ENCODE results near the gene CDCP2.

CDCP2 gene

DNA sequence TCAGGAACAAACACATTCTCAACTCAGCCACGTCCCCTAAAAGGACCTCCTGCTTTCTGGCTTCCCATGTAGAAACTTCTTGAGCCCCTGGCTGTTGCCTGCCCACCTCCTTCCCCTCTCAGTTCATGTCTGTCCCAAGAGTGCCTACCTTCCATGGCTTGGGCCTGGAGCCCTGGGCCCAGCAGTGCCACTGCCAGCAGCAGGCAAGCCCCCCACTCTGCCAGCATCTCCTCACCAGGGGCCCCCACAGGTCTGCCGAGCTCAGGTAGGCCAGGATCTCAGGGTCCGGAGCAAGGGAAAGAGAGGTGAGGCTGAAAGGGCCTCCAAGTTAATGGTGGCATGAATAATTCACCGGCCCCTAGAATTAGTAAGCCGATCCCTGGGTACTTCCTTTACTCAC is at the start of gene CDCP2:
CDCP2 (minus strand) TSS at position 305 of the 400 bp plus-strand sequence; CDS start at position 227, 78 bp downstream.
- no peak for TF ChIP-seq CTCF (IDR thresholded peaks at IDR 0.05; ENCODE audit: extremely low read depth, missing control alignments)
- DNase-seq (ENCODE audit: low spot score) = no peak

DNA sequence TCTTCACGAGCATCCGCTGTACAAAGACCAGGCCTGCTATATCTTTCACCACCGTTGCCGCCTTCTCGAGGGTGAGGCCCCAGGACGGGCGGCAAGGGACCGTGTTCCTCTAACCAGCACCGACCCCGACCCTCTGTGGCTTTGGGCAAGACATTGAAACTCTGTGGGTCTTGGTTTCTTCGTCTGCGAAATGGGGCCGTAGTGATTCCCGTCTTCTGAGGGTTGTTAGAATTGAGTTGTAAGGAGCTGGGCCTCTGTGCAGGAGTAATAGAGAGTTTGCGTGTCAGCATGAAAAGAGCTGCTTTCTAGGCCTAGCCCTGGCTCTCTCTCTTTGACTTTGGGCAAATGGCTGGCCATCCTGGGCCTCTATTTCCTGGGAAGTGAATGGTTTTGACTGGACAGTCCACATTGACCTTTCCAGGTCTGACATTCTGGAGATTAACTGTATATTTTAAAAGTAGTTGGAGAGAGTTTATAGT is 47.8 kb upstream of the CDCP2 start:
- no peak for DNase-seq (ENCODE audit: low spot score)
- TF ChIP-seq CTCF (IDR thresholded peaks at IDR 0.05; ENCODE audit: extremely low read depth, missing control alignments) = no peak

DNA sequence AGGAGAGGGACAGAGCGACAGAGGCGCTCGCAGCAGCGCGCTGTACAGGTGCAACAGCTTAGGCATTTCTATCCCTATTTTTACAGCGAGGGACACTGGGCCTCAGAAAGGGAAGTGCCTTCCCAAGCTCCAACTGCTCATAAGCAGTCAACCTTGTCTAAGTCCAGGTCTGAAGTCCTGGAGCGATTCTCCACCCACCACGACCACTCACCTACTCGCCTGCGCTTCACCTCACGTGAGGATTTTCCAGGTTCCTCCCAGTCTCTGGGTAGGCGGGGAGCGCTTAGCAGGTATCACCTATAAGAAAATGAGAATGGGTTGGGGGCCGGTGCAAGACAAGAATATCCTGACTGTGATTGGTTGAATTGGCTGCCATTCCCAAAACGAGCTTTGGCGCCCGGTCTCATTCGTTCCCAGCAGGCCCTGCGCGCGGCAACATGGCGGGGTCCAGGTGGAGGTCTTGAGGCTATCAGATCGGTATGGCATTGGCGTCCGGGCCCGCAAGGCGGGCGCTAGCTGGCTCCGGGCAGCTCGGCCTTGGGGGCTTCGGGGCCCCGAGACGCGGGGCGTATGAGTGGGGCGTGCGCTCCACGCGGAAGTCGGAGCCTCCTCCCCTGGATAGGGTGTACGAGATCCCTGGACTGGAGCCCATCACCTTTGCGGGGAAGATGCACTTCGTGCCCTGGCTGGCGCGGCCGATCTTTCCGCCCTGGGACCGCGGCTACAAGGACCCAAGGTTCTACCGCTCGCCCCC is 47.1 kb upstream of the CDCP2 start, which contains the start of the genes CYB5RL and MRPL37:
CYB5RL (minus strand) TSS at position 266 of the 754 bp plus-strand sequence. CDS start 4,414 bp downstream, outside the sequence.
MRPL37 (plus strand) TSS at position 403 of the 754 bp plus-strand sequence; CDS start at position 480, 77 bp downstream.
- TF ChIP-seq CTCF (IDR thresholded peaks at IDR 0.05; ENCODE audit: extremely low read depth, missing control alignments) = no peak

DNA sequence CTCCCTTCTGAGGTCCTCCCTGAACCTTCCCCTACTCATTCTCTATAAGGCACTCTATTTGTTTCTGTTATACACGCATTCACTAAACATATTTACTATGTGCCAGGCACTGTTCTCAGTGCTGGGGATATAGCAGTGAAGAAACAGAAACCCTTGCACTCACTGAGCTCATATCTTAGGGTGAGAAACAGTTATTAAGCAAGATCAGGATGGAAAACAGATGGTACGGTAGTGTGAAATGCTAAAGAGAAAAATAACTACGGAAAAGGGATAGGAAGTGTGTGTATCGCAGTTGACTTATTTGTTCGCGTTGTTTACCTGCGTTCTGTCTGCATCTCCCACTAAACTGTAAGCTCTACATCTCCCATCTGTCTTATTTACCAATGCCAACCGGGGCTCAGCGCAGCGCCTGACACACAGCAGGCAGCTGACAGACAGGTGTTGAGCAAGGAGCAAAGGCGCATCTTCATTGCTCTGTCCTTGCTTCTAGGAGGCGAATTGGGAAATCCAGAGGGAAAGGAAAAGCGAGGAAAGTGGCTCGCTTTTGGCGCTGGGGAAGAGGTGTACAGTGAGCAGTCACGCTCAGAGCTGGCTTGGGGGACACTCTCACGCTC is 46.5 kb upstream of the CDCP2 start:
- DNase-seq (ENCODE audit: low spot score) = peak; percentile 28

More for the DNA sequence above, 47.1 kb upstream of the CDCP2 start, which contains the start of the genes CYB5RL and MRPL37:
- peak; percentile 97 for DNase-seq (ENCODE audit: low spot score)

DNA sequence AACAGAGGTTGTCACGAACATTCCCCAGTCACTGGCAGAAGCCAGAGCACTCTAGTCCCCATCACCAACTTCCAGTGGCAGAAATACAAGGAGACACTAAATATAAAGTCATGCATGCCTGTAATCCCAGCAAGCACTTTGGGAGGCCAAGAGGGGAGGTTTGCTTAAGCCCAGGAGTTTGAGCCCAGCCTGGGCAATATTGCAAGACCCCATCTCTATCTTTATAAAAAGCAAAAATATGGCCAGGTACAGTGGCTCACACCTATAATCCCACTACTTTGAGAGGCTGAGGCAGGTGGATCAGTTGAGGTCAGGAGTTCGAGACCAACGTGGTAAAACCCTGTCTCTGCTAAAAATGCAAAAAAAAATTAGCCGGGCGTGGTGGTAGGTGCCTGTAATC is 40.7 kb upstream of the CDCP2 start:
- no peak for DNase-seq (ENCODE audit: low spot score)

More for the DNA sequence above, 46.5 kb upstream of the CDCP2 start:
- no peak for TF ChIP-seq CTCF (IDR thresholded peaks at IDR 0.05; ENCODE audit: extremely low read depth, missing control alignments)

GRCh38 chr1:54191525-54191924 is 38.7 kb upstream of the CDCP2 start:
- DNase-seq (ENCODE audit: low spot score) = no peak
- no peak for TF ChIP-seq CTCF (IDR thresholded peaks at IDR 0.05; ENCODE audit: extremely low read depth, missing control alignments)

More for the DNA sequence above, 40.7 kb upstream of the CDCP2 start:
- no peak for TF ChIP-seq CTCF (IDR thresholded peaks at IDR 0.05; ENCODE audit: extremely low read depth, missing control alignments)

GRCh38 chr1:54190526-54190925 is 37.7 kb upstream of the CDCP2 start:
- no peak for DNase-seq (ENCODE audit: low spot score)
- TF ChIP-seq CTCF (IDR thresholded peaks at IDR 0.05; ENCODE audit: extremely low read depth, missing control alignments) = no peak
